ENCODE results near the gene INO80B. TPM values are rescaled to one million over a fixed set of nuclear protein-coding genes. Genes with fewer than 3 reads are reported as not detected.
"Not testable (repeated sequence)": the region's sequence is repeated elsewhere in the genome, so short reads cannot be mapped to it uniquely, and the experiment has no call there.

Gene INO80B
- total RNA-seq, 1 donor = 11.7 TPM

- TF ChIP-seq, protein P1, sequence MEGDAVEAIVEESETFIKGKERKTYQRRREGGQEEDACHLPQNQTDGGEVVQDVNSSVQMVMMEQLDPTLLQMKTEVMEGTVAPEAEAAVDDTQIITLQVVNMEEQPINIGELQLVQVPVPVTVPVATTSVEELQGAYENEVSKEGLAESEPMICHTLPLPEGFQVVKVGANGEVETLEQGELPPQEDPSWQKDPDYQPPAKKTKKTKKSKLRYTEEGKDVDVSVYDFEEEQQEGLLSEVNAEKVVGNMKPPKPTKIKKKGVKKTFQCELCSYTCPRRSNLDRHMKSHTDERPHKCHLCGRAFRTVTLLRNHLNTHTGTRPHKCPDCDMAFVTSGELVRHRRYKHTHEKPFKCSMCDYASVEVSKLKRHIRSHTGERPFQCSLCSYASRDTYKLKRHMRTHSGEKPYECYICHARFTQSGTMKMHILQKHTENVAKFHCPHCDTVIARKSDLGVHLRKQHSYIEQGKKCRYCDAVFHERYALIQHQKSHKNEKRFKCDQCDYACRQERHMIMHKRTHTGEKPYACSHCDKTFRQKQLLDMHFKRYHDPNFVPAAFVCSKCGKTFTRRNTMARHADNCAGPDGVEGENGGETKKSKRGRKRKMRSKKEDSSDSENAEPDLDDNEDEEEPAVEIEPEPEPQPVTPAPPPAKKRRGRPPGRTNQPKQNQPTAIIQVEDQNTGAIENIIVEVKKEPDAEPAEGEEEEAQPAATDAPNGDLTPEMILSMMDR (IDR thresholded peaks at IDR 0.05; ENCODE audit: insufficient read depth, low read depth, low read length) = no peak
- no peak for DNase-seq (ENCODE audit: low read depth)
- no peak overlapping the region for H3K4me3 ChIP-seq (ENCODE audit: low read depth, low read length)
Measured at GRCh38 chr2:74438248-74438647, 16.6 kb upstream of the INO80B start.

DNA sequence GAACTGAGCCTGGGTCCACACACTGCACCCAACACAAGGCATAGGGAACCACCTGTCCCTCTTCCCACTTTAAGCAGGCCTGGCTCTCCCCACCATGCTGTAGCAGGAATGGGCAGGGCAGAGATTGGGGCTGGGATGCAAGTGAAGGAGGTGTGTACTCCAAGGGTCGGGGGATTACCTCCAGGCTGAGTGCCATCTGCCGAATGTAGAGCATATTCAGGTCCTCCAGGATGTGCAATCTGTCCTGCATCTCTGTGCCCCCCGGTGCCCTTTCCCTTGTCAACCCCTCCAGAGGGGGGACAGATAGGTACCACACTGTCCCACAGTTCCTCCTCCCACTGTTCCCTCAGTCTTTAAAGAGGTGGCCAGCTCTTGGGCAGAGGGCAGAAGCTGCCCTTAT lies 15.5 kb upstream of the INO80B start:
- H3K4me3 ChIP-seq (ENCODE audit: low read depth, low read length) = peak overlapping the region; percentile 59
- DNase-seq (ENCODE audit: low read depth) = no peak
- TF ChIP-seq, protein P1 (IDR thresholded peaks at IDR 0.05; ENCODE audit: insufficient read depth, low read depth, low read length) = no peak

- TF ChIP-seq, protein P1 (IDR thresholded peaks at IDR 0.05; ENCODE audit: insufficient read depth, low read depth, low read length) = no peak
- peak overlapping the region; percentile 59 for H3K4me3 ChIP-seq (ENCODE audit: low read depth, low read length)
- peak; percentile 60 for DNase-seq (ENCODE audit: low read depth)
Measured at GRCh38 chr2:74439803-74440377, 15.0 kb upstream of the INO80B start.

DNA sequence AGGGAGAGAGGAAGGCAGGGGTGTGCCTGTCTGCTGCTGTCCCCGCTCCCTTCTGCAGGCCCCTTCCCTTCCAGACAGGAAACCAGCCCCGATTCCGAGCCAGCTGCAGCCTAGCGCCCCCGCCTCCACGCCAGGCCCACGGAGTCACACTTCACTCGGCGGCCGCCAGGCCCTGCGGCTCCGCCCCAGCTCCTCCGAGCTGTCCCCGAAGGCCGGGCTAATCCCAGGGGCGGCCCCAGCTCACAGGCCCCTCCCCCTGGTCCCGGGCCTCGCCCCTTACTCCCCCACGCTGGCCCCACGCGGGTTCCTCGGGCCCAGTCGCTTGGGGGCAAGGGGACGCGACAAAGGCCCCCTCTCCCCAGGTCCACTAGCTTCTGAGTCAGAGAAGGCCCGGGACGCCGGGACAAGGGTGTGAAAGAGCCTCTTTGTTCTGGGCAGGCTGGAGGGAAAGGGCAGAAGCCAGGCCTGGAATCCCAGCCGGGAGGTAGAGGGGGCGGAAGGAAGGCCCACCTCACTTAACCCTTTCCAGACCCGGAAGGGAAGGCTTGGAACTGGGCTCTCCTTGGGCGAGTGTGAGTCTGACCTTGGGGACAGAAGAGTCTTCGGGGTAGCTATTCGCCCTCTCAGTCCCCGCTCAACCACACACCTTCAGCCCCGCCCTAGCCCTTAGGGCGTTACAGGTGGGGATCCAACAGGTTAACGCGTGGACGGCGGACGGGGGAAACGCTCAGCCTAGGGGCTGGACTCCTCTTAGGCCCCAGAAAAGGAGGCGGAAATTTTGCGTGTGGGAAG lies 14.3 kb upstream of the INO80B start:
- H3K4me3 ChIP-seq (ENCODE audit: low read depth, low read length) = peak overlapping the region; percentile 59
- DNase-seq (ENCODE audit: low read depth) = peak; percentile 85
- TF ChIP-seq, protein P1 (IDR thresholded peaks at IDR 0.05; ENCODE audit: insufficient read depth, low read depth, low read length) = peak; percentile 32

DNA sequence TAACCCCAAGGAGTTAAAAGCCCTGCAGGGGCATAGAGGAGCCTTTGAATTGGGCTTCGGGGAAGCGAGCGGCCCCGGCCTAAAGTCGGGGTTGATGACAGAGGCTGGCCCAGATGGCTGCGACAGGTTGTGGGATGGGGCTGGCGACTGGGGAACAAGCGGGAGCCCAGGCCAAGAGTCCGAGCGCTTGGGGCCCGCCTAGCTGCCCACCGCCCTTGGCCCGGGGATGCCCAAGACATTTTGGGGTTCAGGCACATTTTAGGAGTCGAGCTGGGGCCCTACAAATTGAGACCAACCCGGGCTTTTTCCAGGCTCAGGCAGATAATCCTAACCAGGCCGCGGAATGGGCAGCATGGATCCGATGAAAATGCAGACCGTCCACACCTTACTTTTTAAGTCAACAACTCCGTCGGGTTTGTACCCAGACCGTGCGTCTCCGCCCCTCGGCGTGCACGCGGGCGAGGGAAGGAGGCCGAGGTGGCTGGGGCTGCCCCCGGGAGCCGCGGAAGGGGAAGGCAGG lies 13.7 kb upstream of the INO80B start:
- H3K4me3 ChIP-seq (ENCODE audit: low read depth, low read length) = no peak overlapping the region
- DNase-seq (ENCODE audit: low read depth) = no peak
- TF ChIP-seq, protein P1 (IDR thresholded peaks at IDR 0.05; ENCODE audit: insufficient read depth, low read depth, low read length) = no peak

DNA sequence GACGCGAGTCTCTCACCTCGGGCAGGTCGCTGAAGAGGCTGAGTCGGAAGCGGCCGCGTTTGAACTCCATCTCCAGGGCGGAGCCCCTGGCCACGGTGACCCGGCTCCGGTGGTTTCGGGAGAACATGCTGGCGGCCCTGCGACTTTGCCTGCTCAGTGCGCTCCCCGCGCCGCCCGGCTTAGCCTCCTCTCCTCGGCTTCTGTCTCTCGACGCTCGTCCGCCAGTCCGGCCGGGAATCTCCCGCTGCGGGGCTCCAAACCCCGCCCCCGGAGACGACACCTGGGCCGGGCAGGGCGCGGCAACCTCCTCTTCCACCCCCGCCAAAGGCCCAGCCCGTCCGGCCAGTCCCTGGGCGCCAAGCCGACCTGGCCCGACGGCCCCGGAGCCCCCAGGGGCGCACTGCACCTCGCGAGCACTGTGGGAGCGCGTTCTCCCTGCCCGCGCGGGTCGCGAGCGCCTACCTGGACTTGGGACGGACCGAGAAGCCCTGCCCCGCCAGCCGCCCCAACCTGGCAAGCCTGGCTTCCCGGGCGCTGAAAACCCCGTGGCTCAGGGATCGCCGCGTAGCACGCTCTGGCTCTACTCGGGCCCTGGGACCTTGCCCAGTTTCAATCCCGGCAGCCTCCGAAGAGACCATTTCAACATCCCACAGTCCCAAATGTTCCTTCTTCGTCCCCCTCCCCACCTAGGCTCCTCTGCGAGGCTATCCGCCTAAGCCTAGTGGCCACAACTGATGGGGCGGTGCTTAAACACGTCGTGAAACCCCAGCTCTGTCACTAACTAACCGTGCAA lies 13.0 kb upstream of the INO80B start, which contains the start of gene RTKN:
Gene RTKN, minus strand, starts transcription at position 248 of the 793 bp plus-strand sequence. Its CDS starts 121 bp downstream, at position 127.
- H3K4me3 ChIP-seq (ENCODE audit: low read depth, low read length) = peak within 1 kb of the TSS; percentile 59

GRCh38 chr2:74442483-74443297 lies 12.2 kb upstream of the INO80B start:
- DNase-seq (ENCODE audit: low read depth); H3K4me3 ChIP-seq (ENCODE audit: low read depth, low read length): not testable (repeated sequence)

More for the DNA sequence above, 13.0 kb upstream of the INO80B start, which contains the start of gene RTKN:
- no peak for DNase-seq (ENCODE audit: low read depth)
- TF ChIP-seq, protein P1 (IDR thresholded peaks at IDR 0.05; ENCODE audit: insufficient read depth, low read depth, low read length) = no peak
